OCI-LY1 (cell line): ENCODE data around the gene HLA-F.

ENCODE experiments used
- CTCF ChIP-seq: fragments of 200-600 bp; sonication (generic), shearing (Covaris generic); IDR thresholded peaks from 2 replicates; pipeline ENCODE4 v1.5.1; 2017; ENCODE audit warnings: mild to moderate bottlenecking, antibody characterized with exemption, low read length, moderate library complexity, mixed read lengths
- EZH2 ChIP-seq: fragments of 200-600 bp; sonication (generic), shearing (Covaris generic); IDR thresholded peaks from 2 replicates; pipeline ENCODE4 v1.8.0; 2017; ENCODE audit warnings: borderline replicate concordance, mixed run types, mild to moderate bottlenecking, antibody characterized with exemption, low read length, moderate library complexity, mixed read lengths

DNA sequence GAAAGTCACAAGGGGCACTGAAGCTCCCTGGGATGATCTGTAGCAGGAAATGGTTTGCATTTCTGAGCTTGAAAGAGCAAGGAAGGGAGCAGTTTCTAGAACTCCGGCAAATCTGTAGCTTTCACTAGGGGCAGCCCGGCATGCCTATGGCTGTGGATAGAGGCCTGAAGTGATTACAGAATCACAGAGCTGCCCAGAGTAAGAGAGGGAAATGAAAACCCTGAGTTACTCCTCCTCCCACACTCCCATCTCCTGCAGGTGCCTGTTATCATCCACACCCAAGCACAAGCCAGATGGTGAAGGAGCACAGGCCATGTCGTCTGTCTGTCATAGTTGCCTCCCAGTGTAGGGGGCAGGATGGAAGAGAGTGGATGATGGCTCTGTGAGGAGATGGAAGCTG, 37.1 kb downstream of the HLA-F start:
- TF ChIP-seq CTCF, result no peak
- TF ChIP-seq EZH2, result no peak
